ENCODE data around the gene PI4KA.

Gene PI4KA

DNA sequence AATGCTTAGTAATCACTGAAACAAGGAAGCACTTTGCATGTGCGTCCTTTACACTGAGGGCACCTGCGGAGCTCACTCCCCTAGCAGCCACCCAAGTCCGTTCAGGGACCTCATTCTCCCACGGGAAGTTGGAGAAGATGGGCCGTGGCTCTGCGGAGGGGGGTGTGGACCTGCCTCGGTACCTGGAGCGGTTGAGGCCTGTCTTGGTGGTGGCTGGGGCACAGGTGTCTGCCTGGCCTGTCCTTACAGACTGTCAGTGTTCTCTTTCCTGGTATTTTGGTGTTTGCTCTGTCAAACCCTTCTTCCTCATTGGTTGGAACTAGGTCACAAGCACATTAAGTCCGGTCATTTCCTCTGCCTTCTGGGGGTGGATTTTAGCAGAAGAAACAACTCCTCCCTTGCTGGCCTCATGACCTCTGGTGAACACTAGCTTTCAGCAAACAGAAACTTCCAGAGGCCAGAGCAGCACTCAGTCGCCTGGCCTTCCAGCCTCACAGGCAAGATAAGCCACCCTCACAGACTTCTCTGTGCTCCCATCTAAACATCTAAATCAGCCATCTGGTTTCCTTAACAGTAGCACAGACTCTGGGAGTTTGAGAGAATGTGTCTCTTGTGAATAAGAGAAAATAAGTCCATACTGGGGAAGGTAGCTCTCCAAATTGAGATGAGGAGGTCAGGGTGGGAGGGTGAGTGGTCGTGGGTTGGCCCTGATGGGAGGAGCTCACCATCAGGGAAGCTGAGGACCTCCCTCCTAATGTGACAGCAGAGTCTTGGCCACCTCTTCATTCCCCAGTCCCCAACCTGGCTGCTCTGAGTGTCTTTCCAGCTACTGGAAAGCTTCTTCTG, 8.8 kb upstream of the PI4KA start:
- H3K79me1 ChIP-seq (ENCODE audit: low read length), result no peaks in the 10 kb centered on the region
- H4K91ac ChIP-seq (ENCODE audit: low read depth, low read length), result no peak overlapping the region
- H2BK5ac ChIP-seq (ENCODE audit: low read depth, low read length, poor library complexity), result peak overlapping the region; percentile 6
- H3K9ac ChIP-seq (ENCODE audit: low read length), result no peak overlapping the region
- no peak overlapping the region for H3K4me2 ChIP-seq (ENCODE audit: low read length)
- no peak overlapping the region for H2BK120ac ChIP-seq (ENCODE audit: insufficient read depth, low read length, poor library complexity)
- H3K27me3 ChIP-seq (ENCODE audit: insufficient read depth, low read length), result no peaks in the 10 kb centered on the region
- H3K18ac ChIP-seq (ENCODE audit: low read length), result no peak overlapping the region
- H3K36me3 ChIP-seq (ENCODE audit: control insufficient read depth in 1 of 2, insufficient read depth in 2 of 2, low read length in 2 of 2), result peaks cover 9 to 16% of the 10 kb centered on the region in 2 experiments
- no peak overlapping the region for H3K4ac ChIP-seq (ENCODE audit: low read depth, low read length)
- H3K4me1 ChIP-seq (ENCODE audit: control insufficient read depth in 1 of 2, insufficient read depth in 2 of 2, low read length in 2 of 2), result peaks cover 21 to 25% of the 10 kb centered on the region in 2 experiments
- H3K4me3 ChIP-seq (ENCODE audit: low read depth, low read length), result no peak overlapping the region
- peak overlapping the region; percentile 24 for H3K27ac ChIP-seq (ENCODE audit: low read depth, low read length)
- H3K79me2 ChIP-seq (ENCODE audit: control insufficient read depth, insufficient read depth, low read length, poor library complexity), result no peaks in the 10 kb centered on the region
- H3K23ac ChIP-seq (ENCODE audit: low read length), result no peak overlapping the region
- H3K14ac ChIP-seq (ENCODE audit: low read length), result no peak overlapping the region
- no peak overlapping the region for H2AK5ac ChIP-seq (ENCODE audit: low read length)
- no peak for DNase-seq
- H4K8ac ChIP-seq (ENCODE audit: low read depth, low read length), result no peak overlapping the region
- H2BK12ac ChIP-seq (ENCODE audit: low read length), result no peak overlapping the region
- WGBS (ENCODE audit: extremely low coverage, insufficient coverage, insufficient read length), result no CpG with 5 or more reads among the region's 11 CpGs
- H3K9me3 ChIP-seq (ENCODE audit: insufficient read depth, low read depth, low read length), result no peaks in the 10 kb centered on the region
- H2AFZ ChIP-seq (ENCODE audit: insufficient read depth, low read length, poor library complexity), result no peak overlapping the region
- no peak overlapping the region for H4K12ac ChIP-seq (ENCODE audit: low read depth, low read length)

DNA sequence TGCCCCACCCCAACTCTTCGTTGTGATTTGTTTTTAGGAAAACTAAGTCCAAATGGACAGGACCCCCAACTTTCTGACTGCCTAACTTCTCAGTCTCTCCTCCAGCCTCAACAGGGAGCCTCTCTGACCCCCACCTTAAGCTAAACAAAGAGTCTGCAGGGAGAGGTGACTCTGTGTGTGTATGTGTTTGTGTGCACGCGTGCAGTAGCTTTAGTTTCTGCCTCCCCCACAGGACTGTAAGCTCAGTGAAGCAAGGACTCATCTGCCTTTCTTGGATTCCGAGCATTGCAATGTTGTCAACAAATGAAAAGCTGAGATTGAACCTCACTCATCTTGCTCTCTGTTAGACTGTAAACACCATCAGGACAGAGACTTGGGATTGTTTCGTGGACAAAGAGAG, 8.1 kb upstream of the PI4KA start:
- H3K9ac ChIP-seq (ENCODE audit: low read length), result no peak overlapping the region
- H3K4me3 ChIP-seq (ENCODE audit: low read depth, low read length), result no peak overlapping the region
- H3K4ac ChIP-seq (ENCODE audit: low read depth, low read length), result no peak overlapping the region
- no peak overlapping the region for H3K4me2 ChIP-seq (ENCODE audit: low read length)
- no peak overlapping the region for H2BK5ac ChIP-seq (ENCODE audit: low read depth, low read length, poor library complexity)
- WGBS (ENCODE audit: extremely low coverage, insufficient coverage, insufficient read length), result no CpG with 5 or more reads among the region's 5 CpGs
- no peaks in the 10 kb centered on the region for H3K27me3 ChIP-seq (ENCODE audit: insufficient read depth, low read length)
- H3K14ac ChIP-seq (ENCODE audit: low read length), result no peak overlapping the region
- H3K79me2 ChIP-seq (ENCODE audit: control insufficient read depth, insufficient read depth, low read length, poor library complexity), result no peaks in the 10 kb centered on the region
- no peak overlapping the region for H3K27ac ChIP-seq (ENCODE audit: low read depth, low read length)
- no peak overlapping the region for H2AK5ac ChIP-seq (ENCODE audit: low read length)
- no peak overlapping the region for H4K12ac ChIP-seq (ENCODE audit: low read depth, low read length)
- no peak overlapping the region for H2BK120ac ChIP-seq (ENCODE audit: insufficient read depth, low read length, poor library complexity)
- no peak overlapping the region for H2AFZ ChIP-seq (ENCODE audit: insufficient read depth, low read length, poor library complexity)
- H3K18ac ChIP-seq (ENCODE audit: low read length), result no peak overlapping the region
- no peak overlapping the region for H3K23ac ChIP-seq (ENCODE audit: low read length)
- peak overlapping the region; percentile 11 for H4K91ac ChIP-seq (ENCODE audit: low read depth, low read length)
- no peaks in the 10 kb centered on the region for H3K9me3 ChIP-seq (ENCODE audit: insufficient read depth, low read depth, low read length)
- DNase-seq, result no peak
- no peak overlapping the region for H4K8ac ChIP-seq (ENCODE audit: low read depth, low read length)
- no peaks in the 10 kb centered on the region for H3K79me1 ChIP-seq (ENCODE audit: low read length)
- H3K4me1 ChIP-seq (ENCODE audit: control insufficient read depth in 1 of 2, insufficient read depth in 2 of 2, low read length in 2 of 2), result peaks cover 21 to 25% of the 10 kb centered on the region in 2 experiments
- no peak overlapping the region for H2BK12ac ChIP-seq (ENCODE audit: low read length)
- H3K36me3 ChIP-seq (ENCODE audit: control insufficient read depth in 1 of 2, insufficient read depth in 2 of 2, low read length in 2 of 2), result peaks cover 9 to 16% of the 10 kb centered on the region in 2 experiments

DNA sequence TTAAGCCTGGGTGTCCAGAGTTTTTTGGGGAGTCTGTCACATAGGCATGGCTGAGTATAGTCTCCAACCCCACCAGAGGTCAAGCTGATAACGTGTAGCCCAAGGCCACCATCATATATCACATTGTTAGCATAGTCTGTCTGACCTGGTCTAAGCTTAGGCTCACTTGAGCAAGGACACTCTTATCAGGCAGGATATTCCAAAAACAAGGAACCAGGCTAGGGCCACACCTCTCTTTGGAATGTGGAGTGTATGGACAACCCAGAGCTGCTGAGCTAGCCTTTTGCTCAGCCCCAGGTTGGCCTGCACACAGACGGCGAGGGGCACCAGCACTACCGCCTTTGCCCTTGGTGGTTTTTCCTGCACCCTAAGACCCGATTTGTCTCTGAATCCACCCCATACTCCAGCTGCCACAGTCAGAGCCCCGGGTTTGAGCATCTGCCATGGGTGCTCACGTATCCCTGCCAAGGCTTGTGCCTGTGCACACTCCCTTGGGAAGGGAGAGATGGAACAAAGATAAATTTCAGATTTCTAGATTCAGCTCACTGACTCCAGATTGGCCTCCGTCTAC, 7.3 kb upstream of the PI4KA start:
- H2BK120ac ChIP-seq (ENCODE audit: insufficient read depth, low read length, poor library complexity), result no peak overlapping the region
- H3K4me1 ChIP-seq (ENCODE audit: control insufficient read depth in 1 of 2, insufficient read depth in 2 of 2, low read length in 2 of 2), result peaks cover 21 to 25% of the 10 kb centered on the region in 2 experiments
- no peak overlapping the region for H4K8ac ChIP-seq (ENCODE audit: low read depth, low read length)
- no peak overlapping the region for H3K23ac ChIP-seq (ENCODE audit: low read length)
- peak overlapping the region; percentile 19 for H3K4me2 ChIP-seq (ENCODE audit: low read length)
- H3K79me2 ChIP-seq (ENCODE audit: control insufficient read depth, insufficient read depth, low read length, poor library complexity), result no peaks in the 10 kb centered on the region
- H3K9ac ChIP-seq (ENCODE audit: low read length), result no peak overlapping the region
- no peaks in the 10 kb centered on the region for H3K27me3 ChIP-seq (ENCODE audit: insufficient read depth, low read length)
- no peak overlapping the region for H4K12ac ChIP-seq (ENCODE audit: low read depth, low read length)
- H3K18ac ChIP-seq (ENCODE audit: low read length), result no peak overlapping the region
- H3K36me3 ChIP-seq (ENCODE audit: control insufficient read depth in 1 of 2, insufficient read depth in 2 of 2, low read length in 2 of 2), result peaks cover 9 to 16% of the 10 kb centered on the region in 2 experiments
- no peak overlapping the region for H3K4ac ChIP-seq (ENCODE audit: low read depth, low read length)
- DNase-seq, result peak; percentile 59 to 79
- no peak overlapping the region for H3K27ac ChIP-seq (ENCODE audit: low read depth, low read length)
- H2BK12ac ChIP-seq (ENCODE audit: low read length), result no peak overlapping the region
- no peak overlapping the region for H2BK5ac ChIP-seq (ENCODE audit: low read depth, low read length, poor library complexity)
- no peak overlapping the region for H3K14ac ChIP-seq (ENCODE audit: low read length)
- H4K91ac ChIP-seq (ENCODE audit: low read depth, low read length), result no peak overlapping the region
- H3K9me3 ChIP-seq (ENCODE audit: insufficient read depth, low read depth, low read length), result no peaks in the 10 kb centered on the region
- no peak overlapping the region for H3K4me3 ChIP-seq (ENCODE audit: low read depth, low read length)
- no peak overlapping the region for H2AK5ac ChIP-seq (ENCODE audit: low read length)
- H2AFZ ChIP-seq (ENCODE audit: insufficient read depth, low read length, poor library complexity), result no peak overlapping the region
- WGBS (ENCODE audit: extremely low coverage, insufficient coverage, insufficient read length), result no CpG with 5 or more reads among the region's 8 CpGs
- H3K79me1 ChIP-seq (ENCODE audit: low read length), result no peaks in the 10 kb centered on the region

DNA sequence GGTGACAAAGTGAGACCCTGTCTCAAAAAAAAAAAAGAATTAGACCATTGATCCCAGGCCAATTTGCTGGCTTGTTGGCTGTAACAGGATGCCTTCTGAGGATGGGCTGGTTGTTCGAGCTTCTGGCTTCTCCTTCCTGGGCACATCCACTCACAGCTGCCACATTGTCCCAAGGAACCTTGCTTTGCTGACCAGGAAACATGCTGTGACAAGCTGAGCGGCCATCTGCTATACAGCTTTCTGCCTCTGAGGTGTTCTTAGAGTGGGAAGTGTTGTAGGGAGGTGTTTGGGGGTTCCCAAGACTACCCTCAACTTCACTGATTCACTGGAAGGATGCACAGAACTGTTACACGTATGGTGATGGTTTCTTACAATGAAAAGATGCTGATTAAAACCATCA, 6.7 kb upstream of the PI4KA start:
- H4K91ac ChIP-seq (ENCODE audit: low read depth, low read length), result no peak overlapping the region
- WGBS (ENCODE audit: extremely low coverage, insufficient coverage, insufficient read length), result no CpG with 5 or more reads among the region's 3 CpGs
- H2BK5ac ChIP-seq (ENCODE audit: low read depth, low read length, poor library complexity), result no peak overlapping the region
- H3K14ac ChIP-seq (ENCODE audit: low read length), result no peak overlapping the region
- no peaks in the 10 kb centered on the region for H3K79me1 ChIP-seq (ENCODE audit: low read length)
- no peak overlapping the region for H4K8ac ChIP-seq (ENCODE audit: low read depth, low read length)
- H3K4ac ChIP-seq (ENCODE audit: low read depth, low read length), result no peak overlapping the region
- no peak overlapping the region for H3K18ac ChIP-seq (ENCODE audit: low read length)
- H3K36me3 ChIP-seq (ENCODE audit: control insufficient read depth in 1 of 2, insufficient read depth in 2 of 2, low read length in 2 of 2), result peaks cover 6 to 10% of the 10 kb centered on the region in 2 experiments
- no peak overlapping the region for H3K9ac ChIP-seq (ENCODE audit: low read length)
- no peak overlapping the region for H4K12ac ChIP-seq (ENCODE audit: low read depth, low read length)
- H2AFZ ChIP-seq (ENCODE audit: insufficient read depth, low read length, poor library complexity), result no peak overlapping the region
- H3K9me3 ChIP-seq (ENCODE audit: insufficient read depth, low read depth, low read length), result no peaks in the 10 kb centered on the region
- no peak overlapping the region for H3K4me3 ChIP-seq (ENCODE audit: low read depth, low read length)
- H3K27ac ChIP-seq (ENCODE audit: low read depth, low read length), result no peak overlapping the region
- no peak overlapping the region for H2AK5ac ChIP-seq (ENCODE audit: low read length)
- H3K27me3 ChIP-seq (ENCODE audit: insufficient read depth, low read length), result no peaks in the 10 kb centered on the region
- H3K23ac ChIP-seq (ENCODE audit: low read length), result no peak overlapping the region
- H3K4me2 ChIP-seq (ENCODE audit: low read length), result no peak overlapping the region
- H3K4me1 ChIP-seq (ENCODE audit: control insufficient read depth in 1 of 2, insufficient read depth in 2 of 2, low read length in 2 of 2), result peaks cover 21 to 25% of the 10 kb centered on the region in 2 experiments
- H2BK120ac ChIP-seq (ENCODE audit: insufficient read depth, low read length, poor library complexity), result no peak overlapping the region
- peak overlapping the region; percentile 21 for H2BK12ac ChIP-seq (ENCODE audit: low read length)
- DNase-seq, result no peak
- H3K79me2 ChIP-seq (ENCODE audit: control insufficient read depth, insufficient read depth, low read length, poor library complexity), result no peaks in the 10 kb centered on the region
